GM13977 (cell line): ENCODE data around the gene B4GAT1.
"Not testable (repeated sequence)": the region's sequence is repeated elsewhere in the genome, so short reads cannot be mapped to it uniquely, and the experiment has no call there.

Source experiments
- DNase-seq: peaks from one replicate; pipeline ENCODE4 v3.0.0; 2012; ENCODE audit warnings: low spot score
- CTCF ChIP-seq: IDR thresholded peaks from 2 replicates; pipeline ENCODE4 v1.5.1; 2012; ENCODE audit warnings: mild to moderate bottlenecking, control low read depth; ENCODE audit not compliant: insufficient read depth; ENCODE audit errors: extremely low read depth, missing control alignments
- in situ Hi-C: fragments of 300-500 bp; cut with MboI; formaldehyde crosslinking; loops from one replicate; pipeline ENCODE4 v1.12.0; 2022; ENCODE audit warnings: low sequenced_read_pairs, low pct_unique_long_range_greater_than_20kb, mixed read lengths, inconsistent platforms; ENCODE audit not compliant: unreplicated experiment

B4GAT1 gene

GRCh38 chr11:66323684-66324083 is 23.7 kb downstream of the B4GAT1 start:
- DNase-seq: no peak
- TF ChIP-seq CTCF: no peak
- in situ Hi-C loops: no loop called here

- in situ Hi-C loops: no loop called here
- no peak for TF ChIP-seq CTCF
- DNase-seq: no peak
Measured at GRCh38 chr11:66322732-66323427, 24.5 kb downstream of the B4GAT1 start.

- no peak for TF ChIP-seq CTCF
- in situ Hi-C loops: no loop called here
- no peak for DNase-seq
Measured at GRCh38 chr11:66321606-66322005, 25.8 kb downstream of the B4GAT1 start.

- in situ Hi-C loops: not testable (repeated sequence)
Measured at GRCh38 chr11:66320748-66321147, 26.7 kb downstream of the B4GAT1 start.

GRCh38 chr11:66320289-66320688 is 27.1 kb downstream of the B4GAT1 start:
- in situ Hi-C loops, DNase-seq: not testable (repeated sequence)

More at GRCh38 chr11:66320748-66321147, 26.7 kb downstream of the B4GAT1 start:
- DNase-seq: not testable (repeated sequence)

GRCh38 chr11:66318600-66318970 is 28.8 kb downstream of the B4GAT1 start:
- TF ChIP-seq CTCF: no peak
- in situ Hi-C loops: no loop called here
- no peak for DNase-seq

- in situ Hi-C loops: no loop called here
- no peak for TF ChIP-seq CTCF
- no peak for DNase-seq
Measured at GRCh38 chr11:66317723-66318599, 29.5 kb downstream of the B4GAT1 start.
